Fibroblast of the aortic adventitia (primary cell): ENCODE measurements around the gene COLEC12. TPM values are rescaled to one million over a fixed set of nuclear protein-coding genes. Genes with fewer than 3 reads are reported as not detected.
"Not testable (repeated sequence)": the region's sequence is repeated elsewhere in the genome, so short reads cannot be mapped to it uniquely, and the experiment has no call there.

Experiments used
- DNase-seq: peaks from one replicate; pipeline ENCODE4 v3.0.0-alpha.2; 2010; ENCODE audit warnings: low read depth
- H3K4me3 ChIP-seq: 2 replicates; pipeline ENCODE4 v1.5.1; 2011; ENCODE audit warnings: low read depth, mild to moderate bottlenecking, control low read depth, low read length, moderate library complexity
- total RNA-seq: library from RNA; depleted of rRNA; stranded (reverse); fragments of >200 nt; gene quantifications from 2 replicates; pipeline ENCODE4 v1.2.3, GENCODE V29; 2012; ENCODE audit warnings: low replicate concordance
- TF ChIP-seq, protein P1 (sequence below): IDR thresholded peaks from 2 replicates; pipeline ENCODE4 v1.5.1; 2011; ENCODE audit warnings: mild to moderate bottlenecking, low read length, control low read depth, inconsistent platforms; ENCODE audit not compliant: insufficient read depth

COLEC12 gene
- total RNA-seq, 1 donor = 109 TPM

- TF ChIP-seq, protein P1, sequence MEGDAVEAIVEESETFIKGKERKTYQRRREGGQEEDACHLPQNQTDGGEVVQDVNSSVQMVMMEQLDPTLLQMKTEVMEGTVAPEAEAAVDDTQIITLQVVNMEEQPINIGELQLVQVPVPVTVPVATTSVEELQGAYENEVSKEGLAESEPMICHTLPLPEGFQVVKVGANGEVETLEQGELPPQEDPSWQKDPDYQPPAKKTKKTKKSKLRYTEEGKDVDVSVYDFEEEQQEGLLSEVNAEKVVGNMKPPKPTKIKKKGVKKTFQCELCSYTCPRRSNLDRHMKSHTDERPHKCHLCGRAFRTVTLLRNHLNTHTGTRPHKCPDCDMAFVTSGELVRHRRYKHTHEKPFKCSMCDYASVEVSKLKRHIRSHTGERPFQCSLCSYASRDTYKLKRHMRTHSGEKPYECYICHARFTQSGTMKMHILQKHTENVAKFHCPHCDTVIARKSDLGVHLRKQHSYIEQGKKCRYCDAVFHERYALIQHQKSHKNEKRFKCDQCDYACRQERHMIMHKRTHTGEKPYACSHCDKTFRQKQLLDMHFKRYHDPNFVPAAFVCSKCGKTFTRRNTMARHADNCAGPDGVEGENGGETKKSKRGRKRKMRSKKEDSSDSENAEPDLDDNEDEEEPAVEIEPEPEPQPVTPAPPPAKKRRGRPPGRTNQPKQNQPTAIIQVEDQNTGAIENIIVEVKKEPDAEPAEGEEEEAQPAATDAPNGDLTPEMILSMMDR = peak; percentile 36
- peak; percentile 19 for DNase-seq
Observed at GRCh38 chr18:292271-292670, 208.2 kb downstream of the COLEC12 start.

DNA sequence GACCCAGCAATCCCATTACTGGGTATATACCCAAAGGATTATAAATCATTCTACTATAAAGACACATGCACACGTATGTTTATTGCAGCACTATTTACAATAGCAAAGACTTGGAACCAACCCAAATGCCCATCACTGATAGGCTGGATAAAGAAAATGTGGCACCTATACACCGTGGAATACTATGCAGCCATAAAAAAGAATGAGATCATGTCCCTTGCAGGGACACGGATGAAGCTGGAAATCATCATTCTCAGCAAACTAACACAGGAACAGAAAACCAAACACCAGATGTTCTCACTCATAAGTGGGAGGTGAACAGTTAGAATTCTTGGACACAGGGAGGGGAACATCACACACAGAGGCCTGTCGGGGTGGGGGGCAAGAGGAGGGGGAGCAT, 210.5 kb downstream of the COLEC12 start:
- H3K4me3 ChIP-seq, DNase-seq: not testable (repeated sequence)

More at GRCh38 chr18:292271-292670, 208.2 kb downstream of the COLEC12 start:
- no peak overlapping the region for H3K4me3 ChIP-seq

DNA sequence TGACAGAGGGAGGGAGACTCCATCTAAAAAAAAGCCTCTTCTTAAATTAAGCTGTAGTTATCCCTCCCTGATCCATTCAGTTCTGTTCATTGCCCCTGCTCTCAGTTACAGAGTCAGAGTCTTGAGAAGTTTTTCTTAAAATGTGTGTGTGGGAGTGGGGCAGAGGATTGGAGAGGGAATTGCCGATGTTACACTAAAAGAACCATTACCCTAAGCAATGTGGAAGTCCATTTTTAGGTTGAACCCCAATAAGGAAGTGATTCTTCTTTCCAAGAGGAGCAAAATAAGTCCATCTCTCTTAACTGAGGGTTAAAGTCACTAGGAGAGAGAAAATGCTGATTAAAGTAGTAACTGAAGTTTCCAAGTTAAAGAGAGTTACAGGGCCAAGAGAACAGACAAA, 211.5 kb downstream of the COLEC12 start:
- DNase-seq = no peak
- H3K4me3 ChIP-seq = no peak overlapping the region
- TF ChIP-seq, protein P1 = no peak

- DNase-seq = peak; percentile 69
- TF ChIP-seq, protein P1 = peak; percentile 59
- no peak overlapping the region for H3K4me3 ChIP-seq
Observed at GRCh38 chr18:286515-287310, 213.8 kb downstream of the COLEC12 start.

DNA sequence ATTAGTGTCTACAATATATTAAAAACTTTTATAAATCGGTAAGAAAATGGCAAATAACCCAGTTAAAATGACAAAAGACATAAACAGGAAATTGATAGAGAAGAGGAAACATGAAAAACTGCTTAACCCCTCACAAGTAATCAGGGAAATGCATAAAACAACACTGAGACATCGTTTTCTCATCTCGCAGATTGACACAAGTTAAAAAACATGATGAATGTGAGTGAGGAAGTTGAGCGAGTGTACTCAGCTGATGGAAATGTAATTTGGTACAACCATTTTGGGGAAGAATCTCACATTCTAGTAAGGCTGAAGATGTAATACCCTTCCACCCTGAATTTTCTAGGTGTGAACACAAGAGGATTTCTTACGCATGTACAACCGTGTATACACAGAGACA, 214.7 kb downstream of the COLEC12 start:
- DNase-seq = no peak
- TF ChIP-seq, protein P1 = no peak
- H3K4me3 ChIP-seq = no peak overlapping the region

GRCh38 chr18:275486-275885, 225.0 kb downstream of the COLEC12 start:
- DNase-seq = no peak
- no peak overlapping the region for H3K4me3 ChIP-seq
- TF ChIP-seq, protein P1 = no peak

GRCh38 chr18:274313-274712, 226.2 kb downstream of the COLEC12 start:
- H3K4me3 ChIP-seq = no peak overlapping the region
- TF ChIP-seq, protein P1 = no peak
- DNase-seq = no peak
